Measurements from ENCODE around the gene C10orf105.

The C10orf105 gene

DNA sequence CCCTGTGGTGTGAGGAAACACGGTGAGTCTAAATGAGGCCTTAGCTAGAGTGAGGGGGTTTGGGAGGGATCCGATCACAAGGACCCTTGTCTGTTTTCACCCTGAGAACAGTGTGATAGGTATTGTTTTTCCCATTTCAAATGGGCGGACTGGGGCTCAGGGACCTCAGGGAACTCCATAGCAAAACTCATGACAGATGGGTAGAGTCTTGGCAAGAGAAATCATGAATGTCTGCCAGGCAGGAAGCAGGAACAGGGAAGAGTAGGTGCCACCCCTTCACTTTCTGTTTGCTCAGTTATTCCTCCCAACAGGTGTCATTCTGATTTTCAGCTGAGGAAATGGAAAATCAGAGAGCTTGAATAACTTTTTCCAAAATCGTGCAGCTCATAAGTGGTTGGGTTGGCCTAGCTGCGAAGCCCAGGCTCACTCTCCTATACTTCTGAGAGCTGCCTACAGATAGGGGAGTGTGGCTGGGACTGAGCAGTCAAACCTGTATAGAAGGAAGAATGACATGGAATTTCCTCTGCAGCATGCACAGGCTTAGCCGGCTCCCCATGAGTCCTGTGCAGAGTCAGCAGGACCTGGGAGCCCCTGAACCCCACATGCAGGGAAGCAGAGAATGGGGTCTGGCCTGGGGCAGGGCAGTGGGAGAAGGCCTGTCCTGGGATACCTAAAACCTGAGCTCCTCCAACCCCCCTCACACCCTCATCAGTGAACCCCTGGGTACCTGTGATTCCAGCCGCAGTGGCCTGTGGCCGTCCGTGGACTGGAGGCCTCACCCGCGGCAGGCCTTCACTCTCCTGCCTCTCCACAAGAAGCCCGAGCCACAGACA is 17.6 kb upstream of the C10orf105 start:
- DNase-seq (ENCODE audit: low read depth, low spot score) = no peak

DNA sequence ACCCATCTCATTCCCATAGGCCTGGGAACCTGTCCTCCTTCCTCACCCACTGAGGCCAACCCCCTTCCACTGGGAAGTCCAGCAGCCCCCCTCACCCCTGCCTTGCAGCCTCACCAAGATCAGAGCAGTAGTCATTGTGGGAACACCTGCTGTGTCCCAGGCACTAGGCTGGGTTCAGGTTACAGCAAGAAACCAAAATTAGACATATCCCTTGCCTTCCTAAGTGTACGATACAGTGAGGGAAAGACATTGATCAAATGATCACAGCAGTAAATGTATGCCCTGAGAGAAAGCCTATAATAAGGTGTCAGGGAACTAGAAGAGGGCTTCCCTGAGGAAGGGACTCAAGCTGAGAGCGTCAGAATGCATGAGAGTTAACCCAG is 17.0 kb upstream of the C10orf105 start:
- DNase-seq (ENCODE audit: low read depth, low spot score) = no peak

DNA sequence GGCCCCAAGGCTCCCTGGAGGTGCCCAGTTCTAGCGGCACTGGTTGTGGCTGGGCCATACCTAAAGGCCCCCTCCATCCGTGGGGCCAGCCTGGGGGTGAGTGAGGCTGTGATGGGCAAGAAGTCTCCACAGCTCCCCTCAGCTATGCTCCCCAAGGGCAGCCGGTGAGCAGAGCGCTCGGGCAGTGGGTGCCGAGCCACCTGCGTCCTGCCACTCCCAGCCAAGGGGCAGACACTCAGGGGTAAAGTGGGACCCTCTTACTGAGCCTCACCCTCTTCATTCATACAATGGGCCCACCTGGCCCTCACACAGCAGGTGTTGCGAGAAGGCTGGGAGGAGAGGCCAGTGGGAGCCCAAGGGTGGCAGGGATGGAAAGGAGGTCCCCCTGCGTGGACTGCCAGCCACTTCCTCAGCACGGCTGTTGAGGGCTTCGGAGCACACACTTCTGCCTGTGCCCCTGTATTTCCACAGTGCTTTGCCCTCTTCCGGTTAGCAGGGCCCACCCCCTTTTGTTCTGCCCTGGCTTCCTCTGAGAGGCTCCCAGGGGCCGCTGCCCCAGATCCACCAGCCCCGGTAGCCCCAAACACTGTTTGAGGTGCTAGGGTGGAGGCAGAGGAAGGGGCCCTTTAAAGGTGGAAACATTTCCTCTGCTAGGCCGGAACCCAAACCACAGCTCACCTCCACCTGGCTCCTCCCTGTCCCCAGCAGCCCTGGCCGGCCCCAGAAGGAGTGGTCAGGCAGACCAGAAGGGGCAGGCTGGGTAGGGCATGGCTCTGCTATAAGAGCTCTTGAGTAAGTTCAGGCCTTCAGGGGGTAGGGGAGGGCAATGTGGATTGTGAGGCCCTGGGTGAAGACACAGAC is 16.4 kb upstream of the C10orf105 start:
- no peak for DNase-seq (ENCODE audit: low read depth, low spot score)

DNA sequence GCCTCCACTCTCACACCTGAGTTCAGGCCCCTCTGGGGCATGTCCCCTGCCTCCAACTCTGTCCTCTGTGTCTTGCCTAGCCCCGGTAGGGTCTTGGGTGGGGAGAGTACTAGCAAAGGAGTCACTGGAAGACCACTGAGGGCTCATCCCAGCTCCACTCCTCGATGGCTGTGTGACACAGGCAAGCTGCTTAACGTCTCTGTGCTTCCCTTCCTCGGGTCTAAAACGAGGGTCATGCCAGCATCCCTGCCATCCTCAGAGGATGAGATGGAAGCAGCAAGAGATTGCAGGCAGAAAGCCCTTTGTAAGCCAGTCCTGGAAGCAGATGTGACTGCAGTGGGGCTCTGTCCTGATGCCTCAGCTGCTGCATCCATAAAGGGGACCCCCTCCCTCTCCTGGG is 15.2 kb upstream of the C10orf105 start:
- no peak for DNase-seq (ENCODE audit: low read depth, low spot score)

DNA sequence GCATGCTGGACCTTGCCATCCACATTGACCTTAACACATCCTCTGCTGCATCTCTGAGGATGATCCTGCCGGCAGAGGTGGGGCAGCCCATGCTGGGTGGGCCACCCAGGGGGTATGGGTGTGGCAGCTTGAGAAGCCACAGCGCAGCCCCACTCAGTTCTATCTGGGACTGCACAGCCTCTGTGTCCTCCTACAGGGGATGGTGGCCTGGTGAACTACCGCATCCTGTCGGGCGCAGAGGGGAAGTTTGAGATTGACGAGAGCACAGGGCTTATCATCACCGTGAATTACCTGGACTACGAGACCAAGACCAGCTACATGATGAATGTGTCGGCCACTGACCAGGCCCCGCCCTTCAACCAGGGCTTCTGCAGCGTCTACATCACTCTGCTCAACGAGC is 12.2 kb upstream of the C10orf105 start:
- no peak for DNase-seq (ENCODE audit: low read depth, low spot score)

DNA sequence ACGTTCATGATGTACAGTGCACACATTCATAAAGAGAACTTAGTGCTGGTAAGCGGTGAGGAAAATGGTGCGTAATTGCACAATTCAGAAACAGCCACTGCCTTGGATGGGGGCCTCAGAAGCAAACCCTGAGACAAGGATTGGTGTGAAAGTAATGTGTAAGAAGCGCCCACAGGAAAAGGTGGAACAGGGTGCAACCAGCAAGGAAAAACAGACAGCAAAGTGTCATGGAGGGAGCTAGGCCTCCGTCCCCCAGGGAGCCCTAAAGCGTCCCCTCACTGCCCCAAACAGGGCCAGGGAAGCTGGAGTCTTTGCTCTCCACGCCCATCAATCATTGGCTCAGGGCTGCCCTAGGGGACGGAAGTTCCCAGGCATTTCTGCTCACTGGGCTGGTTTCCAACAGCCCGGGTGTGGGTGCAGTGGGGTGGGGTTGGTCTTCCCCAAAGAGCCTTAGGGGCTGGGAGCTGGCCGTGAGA is 9.6 kb upstream of the C10orf105 start:
- DNase-seq (ENCODE audit: low read depth, low spot score) = peak; percentile 19

DNA sequence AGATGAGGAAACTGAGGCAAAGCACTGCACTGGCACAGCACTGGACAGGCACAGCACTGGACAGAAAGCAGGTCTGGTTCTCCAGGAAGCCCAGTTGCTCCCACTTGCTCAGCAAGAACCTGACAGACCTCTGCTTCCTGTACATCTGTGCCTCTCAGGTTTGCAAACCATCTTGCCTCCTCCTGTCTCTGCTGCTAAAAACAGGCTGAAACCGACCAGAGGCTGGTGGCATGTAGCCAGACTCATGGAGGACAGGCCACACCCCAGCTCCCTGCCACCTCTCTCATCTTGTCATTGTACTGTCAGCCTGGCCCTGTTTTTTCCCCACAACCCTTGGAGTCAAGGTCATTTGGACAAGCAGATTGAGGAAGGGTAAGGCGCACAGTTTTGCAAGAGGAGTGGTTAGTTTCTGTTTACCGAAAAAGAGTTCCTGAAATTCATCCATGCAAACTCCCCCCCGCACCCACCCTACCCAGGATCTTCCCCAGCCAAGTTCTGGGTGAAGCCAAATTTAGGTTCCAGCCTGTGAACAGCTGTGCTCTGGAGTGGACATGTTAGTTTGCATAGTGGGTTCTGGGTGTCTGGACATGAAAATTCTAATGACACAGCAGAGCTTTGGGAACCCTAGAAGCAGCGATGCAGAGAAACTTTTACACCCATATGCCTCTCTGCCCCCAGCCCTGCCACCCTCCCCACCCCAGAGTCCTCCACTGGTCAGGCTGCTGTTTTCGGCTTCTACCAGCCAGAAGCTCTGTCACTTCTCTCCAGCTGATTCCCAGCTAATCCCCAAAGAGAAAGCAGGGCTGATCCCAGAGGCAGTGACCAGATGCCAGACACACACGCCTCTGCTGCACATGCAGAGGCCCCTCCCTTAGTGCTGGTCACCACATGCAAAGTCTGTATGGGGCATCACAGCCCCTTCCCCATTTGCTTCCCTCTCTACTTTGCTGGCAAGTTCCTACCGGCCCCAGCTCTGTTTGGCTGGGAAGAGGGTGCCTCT is 8.5 kb upstream of the C10orf105 start:
- peak; percentile 15 for DNase-seq (ENCODE audit: low read depth, low spot score)

DNA sequence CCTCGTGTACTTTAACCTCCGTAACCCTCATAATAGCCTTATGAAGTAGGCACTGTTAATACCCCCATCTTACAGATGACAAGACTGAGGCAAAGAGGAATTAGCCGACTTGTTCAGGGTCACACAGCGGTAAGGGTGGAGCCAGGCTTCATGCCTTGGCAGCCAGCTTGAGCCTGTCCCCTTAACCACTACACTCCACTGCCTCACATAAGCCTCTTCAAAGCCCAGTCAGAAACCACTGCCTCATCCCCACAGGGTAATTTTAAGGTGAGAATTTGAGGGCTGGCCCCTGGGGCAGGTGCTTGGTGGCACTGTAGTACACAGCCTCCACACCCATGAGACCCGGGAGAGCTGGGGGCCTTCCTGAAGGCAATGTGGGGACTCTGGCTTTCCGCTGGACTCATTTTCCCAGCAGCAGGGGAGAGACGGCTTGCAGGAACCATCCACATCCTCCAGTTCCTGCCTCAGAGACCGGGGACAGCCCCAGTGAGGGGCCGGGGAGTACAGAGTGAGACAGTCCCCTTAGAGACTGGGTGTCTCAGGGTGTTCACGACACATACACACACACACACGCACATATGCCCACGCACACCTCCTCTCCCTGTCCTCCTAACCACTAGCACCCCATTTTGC is 7.6 kb upstream of the C10orf105 start:
- no peak for DNase-seq (ENCODE audit: low read depth, low spot score)

DNA sequence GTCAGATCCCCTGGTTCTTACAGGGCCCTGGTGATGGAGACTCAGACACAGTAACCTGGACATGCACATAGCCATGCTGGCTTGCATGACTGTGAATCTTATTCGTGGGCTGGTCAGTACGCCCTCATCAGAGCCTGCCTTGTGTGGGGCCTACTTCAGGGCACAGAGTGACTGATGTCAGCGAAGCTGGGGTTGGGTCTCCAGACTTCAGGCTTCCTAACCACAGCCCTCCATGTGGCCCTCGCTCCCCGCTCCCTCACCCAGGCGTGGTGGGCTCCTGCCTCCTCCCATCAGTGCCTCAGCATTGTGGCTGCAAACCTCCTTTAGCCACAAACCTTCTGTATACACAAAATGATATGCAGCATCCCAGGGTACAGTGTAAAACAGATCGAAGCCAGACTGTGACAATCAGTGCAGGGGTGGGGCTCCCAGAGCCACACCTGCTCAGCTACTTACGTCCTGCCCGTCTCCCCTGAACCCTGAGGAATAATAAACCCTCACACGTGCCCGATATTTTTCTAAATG is 7.1 kb upstream of the C10orf105 start:
- DNase-seq (ENCODE audit: low read depth, low spot score) = no peak

DNA sequence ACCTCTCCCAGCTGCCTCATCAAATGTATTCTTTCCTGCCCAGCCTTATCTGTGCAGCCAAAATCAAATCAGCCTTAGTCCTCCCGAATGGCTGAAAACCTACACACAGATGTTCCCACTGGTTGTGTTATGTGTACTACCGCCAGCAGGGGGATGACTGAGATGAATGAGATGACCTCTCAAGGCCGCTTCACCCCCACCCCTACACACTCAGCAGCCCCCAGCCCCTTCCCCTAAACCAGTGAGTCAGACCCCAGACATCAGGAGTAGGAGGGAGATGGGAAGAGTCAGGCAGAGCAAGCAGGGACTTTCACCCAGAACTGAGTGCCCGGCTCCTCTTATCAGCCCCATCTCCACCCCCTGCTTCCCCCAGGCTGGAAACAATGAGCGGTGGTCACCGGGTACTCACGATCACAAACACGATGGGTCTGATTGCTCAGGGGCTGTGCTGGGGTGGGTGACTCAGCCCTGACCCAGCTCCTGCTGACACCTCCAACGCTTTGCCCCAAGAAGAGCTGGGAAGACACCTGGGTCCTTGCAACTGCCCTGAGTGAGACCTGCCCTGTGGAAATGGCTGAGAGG is 6.5 kb upstream of the C10orf105 start:
- DNase-seq (ENCODE audit: low read depth, low spot score) = peak; percentile 57

DNA sequence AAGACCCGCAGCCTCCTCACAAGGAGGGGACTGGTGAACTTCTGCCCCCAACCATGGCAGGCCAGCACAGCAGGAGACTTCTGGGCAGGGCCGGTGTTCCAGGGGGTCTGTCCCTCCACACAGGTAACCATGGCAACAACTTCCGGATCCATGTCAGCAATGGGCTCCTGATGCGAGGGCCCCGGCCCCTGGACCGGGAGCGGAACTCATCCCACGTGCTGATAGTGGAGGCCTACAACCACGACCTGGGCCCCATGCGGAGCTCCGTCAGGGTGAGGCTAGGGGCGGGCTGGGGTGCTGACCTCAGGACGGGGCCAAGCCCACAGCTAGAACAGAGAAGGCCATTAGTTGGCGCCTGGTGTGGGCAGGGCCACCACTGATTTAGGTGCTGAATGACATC is 5.7 kb upstream of the C10orf105 start:
- no peak for DNase-seq (ENCODE audit: low read depth, low spot score)

DNA sequence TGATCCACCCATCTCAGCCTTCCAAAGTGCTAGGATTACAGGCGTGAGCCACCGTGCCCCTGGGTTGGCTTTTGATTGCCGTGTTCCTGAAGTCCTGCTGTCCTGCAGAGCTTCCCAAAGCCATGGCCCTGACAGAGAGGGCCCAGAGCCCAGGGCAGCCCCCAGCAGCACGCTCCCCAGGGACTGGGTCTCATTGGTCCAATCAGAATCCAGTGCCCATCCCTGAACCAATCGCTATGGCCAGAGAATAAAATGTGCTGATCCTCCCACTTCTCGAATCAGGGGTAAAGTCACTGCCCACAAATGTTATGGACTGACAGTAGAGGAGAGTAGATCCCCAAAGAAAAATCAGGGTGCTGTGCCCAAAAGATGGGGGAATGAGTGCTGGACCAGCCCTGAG is 5.0 kb upstream of the C10orf105 start:
- DNase-seq (ENCODE audit: low read depth, low spot score) = no peak

DNA sequence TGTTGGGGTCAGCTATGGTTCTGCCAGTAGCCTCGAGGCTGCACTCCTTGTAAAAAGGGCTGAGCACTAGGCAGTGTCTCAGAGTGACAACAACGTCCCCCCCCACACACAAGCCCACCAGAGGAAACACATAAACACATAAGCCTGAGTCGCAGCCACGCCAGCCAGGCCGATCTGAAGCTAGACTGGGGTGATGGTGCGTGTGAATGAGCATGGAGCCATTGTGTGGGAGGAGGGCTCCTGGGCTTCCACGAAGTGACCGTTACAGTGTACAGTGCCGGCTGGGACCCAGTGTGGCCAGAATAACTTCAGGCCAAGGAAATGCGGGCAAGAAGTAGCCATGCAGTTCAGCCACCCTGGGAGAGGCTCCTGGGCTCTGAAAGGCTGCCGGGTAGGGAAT is 3.7 kb upstream of the C10orf105 start:
- no peak for DNase-seq (ENCODE audit: low read depth, low spot score)

DNA sequence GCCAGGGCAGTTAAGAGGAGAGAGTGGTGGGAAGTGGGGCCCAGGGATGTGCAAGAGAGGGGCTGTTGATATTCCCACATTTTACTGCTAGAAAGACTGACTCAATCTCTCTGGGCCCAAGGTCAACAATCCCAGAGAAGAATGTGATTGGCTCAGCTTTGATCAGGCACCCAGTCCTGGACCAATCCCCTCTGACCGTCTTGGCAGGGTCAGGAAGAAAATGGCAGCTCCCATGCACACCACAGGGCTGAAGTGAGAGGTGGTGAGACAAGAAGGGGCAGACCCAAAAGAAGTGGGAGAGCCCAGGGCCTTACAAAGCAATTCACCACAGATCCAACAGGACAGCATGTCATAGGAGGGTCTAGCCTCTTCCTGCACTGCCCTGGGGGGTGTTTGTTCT is 3.3 kb upstream of the C10orf105 start:
- no peak for DNase-seq (ENCODE audit: low read depth, low spot score)

DNA sequence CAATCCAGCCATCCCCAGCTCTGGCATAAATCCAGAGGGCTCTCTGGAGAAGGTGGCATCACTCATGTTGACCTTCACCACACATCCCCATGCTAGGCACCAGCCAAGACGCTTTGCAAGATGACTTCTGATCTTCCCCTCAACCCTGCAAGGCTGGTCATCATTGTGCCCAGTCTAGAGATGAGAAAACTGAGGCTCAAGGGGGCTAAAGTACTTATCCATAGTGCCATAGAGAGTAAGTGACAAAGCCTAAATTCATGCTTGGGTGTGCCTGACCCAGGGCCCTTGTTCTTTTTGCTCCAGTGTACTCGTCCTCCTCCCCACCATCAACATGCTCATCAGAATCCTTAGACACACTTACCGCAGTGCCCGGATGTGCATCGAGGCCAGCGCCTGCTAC is 1.7 kb upstream of the C10orf105 start:
- no peak for DNase-seq (ENCODE audit: low read depth, low spot score)

DNA sequence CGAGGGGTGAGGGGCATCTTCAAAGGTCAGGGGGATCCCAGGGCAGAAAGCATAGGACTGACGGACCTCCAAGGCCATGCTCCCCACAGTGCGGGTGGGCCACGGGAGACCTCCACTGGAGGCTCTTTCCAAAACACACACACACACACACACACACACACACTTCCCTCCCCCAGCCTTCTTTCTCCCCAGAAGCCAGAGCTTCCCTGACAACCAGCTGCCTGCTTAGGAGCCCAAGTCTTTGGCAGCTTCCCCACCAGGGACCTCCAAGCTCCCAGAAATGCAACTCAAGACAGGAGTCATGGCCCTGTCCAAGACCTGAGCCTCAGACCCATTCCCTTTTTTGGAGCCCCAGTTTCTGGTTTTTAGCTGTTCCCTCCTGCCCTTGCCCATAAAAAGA is 710 bp upstream of the C10orf105 start:
- DNase-seq (ENCODE audit: low read depth, low spot score) = no peak

DNA sequence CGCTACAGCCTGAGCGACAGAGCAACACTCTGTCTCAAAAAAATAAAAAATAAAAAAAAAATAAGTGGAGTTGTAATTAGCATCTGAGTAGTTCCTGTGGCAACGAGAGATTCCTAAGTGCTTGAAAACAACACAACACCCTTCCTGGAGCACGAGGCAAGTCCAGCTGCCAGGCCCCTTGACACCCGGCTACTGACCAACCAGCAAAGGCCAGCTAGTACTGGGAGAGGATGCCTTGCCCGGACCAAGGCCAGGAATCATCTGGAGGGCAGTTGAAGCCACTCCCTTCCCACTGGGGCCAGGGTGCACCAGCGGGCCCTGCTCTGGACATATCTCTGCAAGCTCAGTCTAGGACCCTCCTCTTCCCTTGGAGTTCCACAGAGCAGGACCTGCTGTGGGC is 536 bp downstream of the C10orf105 start:
- DNase-seq (ENCODE audit: low read depth, low spot score) = peak; percentile 11

DNA sequence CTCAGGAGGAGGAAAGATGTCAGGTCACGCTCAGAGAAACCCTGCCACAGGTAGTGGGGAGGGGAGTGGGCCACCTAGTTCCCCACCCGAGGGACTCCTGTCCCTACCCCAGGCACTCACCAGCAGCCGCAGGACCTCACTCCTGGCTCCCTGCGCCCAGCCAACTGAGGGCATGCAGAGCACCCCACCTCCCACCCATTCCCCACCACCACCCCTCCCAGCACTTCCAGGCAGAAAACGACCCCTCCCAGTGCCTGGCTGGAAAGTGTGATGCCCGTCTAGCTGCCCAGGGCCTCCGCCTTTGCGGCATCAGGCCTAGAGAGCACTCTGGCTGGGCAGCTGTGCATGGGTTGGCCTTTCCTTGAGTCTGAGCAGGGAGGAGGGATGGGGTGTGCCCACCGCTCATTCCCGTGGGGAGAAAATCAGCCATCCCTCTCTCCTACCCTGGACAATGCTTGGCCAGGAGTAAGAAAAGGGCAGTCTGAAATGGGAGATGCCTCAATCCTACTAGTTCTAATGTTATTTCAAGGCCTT is 1.3 kb downstream of the C10orf105 start:
- no peak for DNase-seq (ENCODE audit: low read depth, low spot score)

DNA sequence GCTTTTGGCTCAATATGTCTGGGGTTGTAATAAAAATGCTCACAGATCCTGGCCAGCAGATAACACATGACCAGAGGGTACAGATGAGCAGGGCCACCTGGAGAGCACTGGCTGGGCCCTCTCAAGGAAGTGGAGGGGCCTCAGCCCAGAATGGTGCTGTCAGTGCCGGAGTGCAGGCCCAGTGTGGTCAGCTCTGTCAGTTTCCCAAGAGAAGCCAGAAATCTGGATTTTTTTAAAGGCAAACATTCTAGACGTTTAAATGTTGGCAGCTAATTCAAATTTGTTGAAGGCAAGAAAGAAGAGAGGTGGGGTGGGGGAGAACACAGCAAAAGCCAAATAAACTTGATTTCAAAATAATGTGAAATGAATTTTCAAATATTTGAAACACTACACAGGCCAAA is 2.0 kb downstream of the C10orf105 start:
- no peak for DNase-seq (ENCODE audit: low read depth, low spot score)

DNA sequence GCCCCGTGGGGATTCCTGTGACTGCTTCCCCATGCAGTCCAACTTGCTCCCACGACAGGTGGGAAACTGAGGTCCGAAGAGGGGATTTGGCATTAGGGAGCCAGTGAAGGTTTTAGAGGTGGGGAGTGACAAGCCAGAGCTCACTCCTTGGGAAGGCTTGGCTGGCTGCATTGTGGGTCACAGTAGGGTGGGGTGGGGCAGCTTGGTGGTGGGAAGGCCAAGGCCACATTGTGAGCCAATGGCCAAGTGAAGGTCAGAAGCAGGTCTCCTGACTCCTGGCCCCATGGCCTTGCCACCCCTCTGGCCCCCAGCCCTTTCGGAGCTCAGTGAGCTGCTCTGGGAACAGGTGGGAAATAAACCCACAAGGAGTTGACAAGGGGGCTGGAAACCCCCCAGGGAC is 2.5 kb downstream of the C10orf105 start:
- DNase-seq (ENCODE audit: low read depth, low spot score) = no peak
